GM19452 (cell line): ENCODE data around the gene TSC22D1.
A peak's percentile ranks its signal among the peaks of the same experiment; 100 is the strongest.
"Not testable (repeated sequence)": the region's sequence is repeated elsewhere in the genome, so short reads cannot be mapped to it uniquely, and the experiment has no call there.

Source experiments
- ATAC-seq: cut with Tn5 transposase; IDR thresholded peaks from one replicate; pipeline ENCODE4 v1.9.1; 2021; ENCODE audit not compliant: unreplicated experiment

Gene TSC22D1

GRCh38 chr13:44507639-44508038 lies 68.5 kb downstream of the TSC22D1 start:
- no peak for ATAC-seq

GRCh38 chr13:44506719-44507118 lies 69.4 kb downstream of the TSC22D1 start:
- no peak for ATAC-seq

GRCh38 chr13:44506251-44506650 lies 69.9 kb downstream of the TSC22D1 start:
- no peak for ATAC-seq

- no peak for ATAC-seq
These were observed 72.0 kb downstream of the TSC22D1 start for GRCh38 chr13:44504116-44504515.

GRCh38 chr13:44498969-44499368 lies 77.2 kb downstream of the TSC22D1 start:
- ATAC-seq, result no peak

- no peak for ATAC-seq
These were observed 77.6 kb downstream of the TSC22D1 start for GRCh38 chr13:44498502-44498901.

GRCh38 chr13:44497801-44498200 lies 78.3 kb downstream of the TSC22D1 start:
- ATAC-seq, result no peak

- no peak for ATAC-seq
These were observed 82.8 kb downstream of the TSC22D1 start for GRCh38 chr13:44493213-44493812.

- ATAC-seq, result no peak
These were observed 86.4 kb downstream of the TSC22D1 start for GRCh38 chr13:44489751-44490150.

- no peak for ATAC-seq
These were observed 88.1 kb downstream of the TSC22D1 start for GRCh38 chr13:44487989-44488388.

- ATAC-seq, result peak; percentile 54
These were observed 91.5 kb downstream of the TSC22D1 start for GRCh38 chr13:44484562-44485138.

- ATAC-seq, result no peak
These were observed 101.8 kb downstream of the TSC22D1 start for GRCh38 chr13:44474122-44474910.

- no peak for ATAC-seq
These were observed 104.4 kb downstream of the TSC22D1 start for GRCh38 chr13:44471686-44472085.

- no peak for ATAC-seq
These were observed 105.2 kb downstream of the TSC22D1 start for GRCh38 chr13:44470638-44471562.

GRCh38 chr13:44468874-44469273 lies 107.3 kb downstream of the TSC22D1 start:
- ATAC-seq, result no peak

GRCh38 chr13:44465318-44465717 lies 110.8 kb downstream of the TSC22D1 start:
- no peak for ATAC-seq

GRCh38 chr13:44464471-44464870 lies 111.7 kb downstream of the TSC22D1 start:
- no peak for ATAC-seq

GRCh38 chr13:44463759-44464158 lies 112.4 kb downstream of the TSC22D1 start:
- no peak for ATAC-seq

- no peak for ATAC-seq
These were observed 116.5 kb downstream of the TSC22D1 start for GRCh38 chr13:44459674-44460073.

GRCh38 chr13:44458313-44458975 lies 117.7 kb downstream of the TSC22D1 start:
- ATAC-seq, result no peak

GRCh38 chr13:44456212-44456611 lies 119.9 kb downstream of the TSC22D1 start:
- ATAC-seq, result not testable (repeated sequence)
